ENCODE data around the gene RETREG3.

The RETREG3 gene

DNA sequence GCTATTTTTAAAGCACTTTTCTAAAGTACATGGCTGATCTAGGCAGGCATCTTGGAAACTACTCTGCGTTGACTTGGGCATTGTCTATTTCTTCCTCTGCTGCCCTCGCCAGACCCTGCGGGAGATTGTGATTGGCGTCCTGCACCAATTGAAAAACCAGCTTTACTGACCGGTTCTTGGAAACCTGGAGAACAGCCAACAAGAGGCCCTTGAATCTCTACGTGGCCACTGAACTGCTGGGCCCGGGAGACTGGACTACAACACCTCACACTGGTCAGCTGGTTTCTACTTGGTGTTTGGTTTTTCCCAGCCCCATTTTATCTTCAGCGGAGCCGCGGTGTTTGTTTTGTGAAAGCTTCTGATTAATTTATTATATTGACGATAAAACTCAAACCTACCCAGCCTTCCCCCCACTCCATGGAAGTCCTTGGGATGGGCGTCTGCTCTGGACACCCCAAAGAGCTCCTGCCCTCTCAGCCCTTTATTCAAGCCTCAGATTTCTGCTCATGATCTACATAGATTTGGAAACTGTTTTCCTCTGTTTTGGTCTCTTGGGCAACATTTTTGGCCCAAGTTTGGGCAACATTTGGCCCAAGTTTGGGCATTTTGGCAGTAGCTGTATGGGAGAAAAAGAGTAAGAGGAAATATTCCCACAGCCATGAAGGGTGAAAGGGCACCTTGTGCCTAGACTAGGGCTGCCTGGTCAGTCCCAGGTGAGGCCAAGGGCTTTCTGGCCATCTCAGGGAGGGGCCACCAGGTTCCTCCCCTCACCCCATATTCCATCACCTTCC, 37.5 kb downstream of the RETREG3 start:
- H3K4me1 ChIP-seq (ENCODE audit: control extremely low read depth in 1 of 4, control insufficient read depth in 4 of 4, insufficient read depth in 4 of 4, low read length in 3 of 4): peaks cover 4 to 33% (median 14%) of the 10 kb centered on the region in 4 experiments
- ChIA-PET POLR2A (no interaction called here), CTCF (no interaction called here)
- no peak overlapping the region for H3K4me3 ChIP-seq (ENCODE audit: control insufficient read depth in 1 of 7, extremely low read depth in 1 of 7, insufficient read depth in 4 of 7, low read depth in 2 of 7, low read length in 6 of 7)
- H3K36me3 ChIP-seq (ENCODE audit: control insufficient read depth in 4 of 4, insufficient read depth in 4 of 4, low read length in 3 of 4): peaks cover 27 to 68% (median 52%) of the 10 kb centered on the region in 4 experiments
- H3K27me3 ChIP-seq (replicated peaks in 2 of 5; ENCODE audit: control insufficient read depth in 4 of 5, insufficient read depth in 5 of 5, low read length in 4 of 5): no peaks in the 10 kb centered on the region
- H3K9me3 ChIP-seq (ENCODE audit: control extremely low read depth in 1 of 5, control insufficient read depth in 4 of 5, insufficient read depth in 2 of 5, low read depth in 1 of 5, low read length in 4 of 5): no peaks in the 10 kb centered on the region
- no peak for DNase-seq
- H3K27ac ChIP-seq (ENCODE audit: insufficient read depth in 1 of 2, low read depth in 1 of 2, low read length in 2 of 2, poor library complexity in 1 of 2, severe bottlenecking in 2 of 2): peak overlapping the region in 1 of 2 experiments; percentile 20
- 96% methylated on average over 8 of the region's 12 CpGs for WGBS (ENCODE audit: insufficient coverage)

DNA sequence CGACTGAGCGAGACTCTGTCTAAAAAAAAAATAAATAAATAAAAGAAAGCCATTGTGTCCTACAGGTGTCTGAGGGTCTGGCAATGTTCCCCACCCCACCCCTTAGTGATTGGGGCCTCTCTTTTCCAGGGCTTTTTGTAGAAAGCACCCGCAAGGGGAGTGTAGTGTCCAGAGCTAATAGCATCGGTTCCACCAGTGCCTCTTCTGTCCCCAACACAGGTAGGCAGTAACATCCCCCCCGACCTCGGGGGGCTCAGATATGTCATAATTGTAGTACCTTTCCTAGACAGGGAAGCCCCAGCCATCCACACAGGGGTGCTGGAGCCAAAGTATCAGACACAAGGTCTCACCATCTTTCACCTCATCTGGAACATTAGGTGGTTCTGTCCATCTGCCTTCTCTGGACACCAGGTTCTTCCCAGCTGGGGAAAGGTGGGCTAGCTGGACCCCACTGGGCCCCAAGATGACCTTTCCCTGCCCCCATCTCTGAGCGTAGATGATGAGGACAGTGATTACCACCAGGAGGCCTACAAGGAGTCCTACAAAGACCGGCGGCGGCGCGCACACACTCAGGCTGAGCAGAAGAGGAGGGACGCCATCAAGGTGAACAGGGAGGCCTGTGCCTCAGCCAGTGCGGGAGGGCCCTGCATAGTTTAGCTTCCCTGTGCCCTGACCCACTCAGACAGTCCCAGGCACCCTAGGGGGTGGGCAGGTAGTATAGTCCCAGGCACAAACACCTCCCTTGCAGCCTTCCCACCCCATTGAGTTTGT, 40.6 kb downstream of the RETREG3 start:
- Histone ChIP-seq H3K36me3 (ENCODE audit: control insufficient read depth in 4 of 4, insufficient read depth in 4 of 4, low read length in 3 of 4) (peaks cover 27 to 77% (median 54%) of the 10 kb centered on the region in 4 experiments), H3K27ac (ENCODE audit: insufficient read depth in 1 of 2, low read depth in 1 of 2, low read length in 2 of 2, poor library complexity in 1 of 2, severe bottlenecking in 2 of 2) (peak overlapping the region in 1 of 2 experiments; percentile 20), H3K4me1 (ENCODE audit: control extremely low read depth in 1 of 4, control insufficient read depth in 4 of 4, insufficient read depth in 4 of 4, low read length in 3 of 4) (peaks cover 4 to 41% (median 25%) of the 10 kb centered on the region in 4 experiments), H3K27me3 (replicated peaks in 2 of 5; ENCODE audit: control insufficient read depth in 4 of 5, insufficient read depth in 5 of 5, low read length in 4 of 5) (no peaks in the 10 kb centered on the region), H3K4me3 (ENCODE audit: control insufficient read depth in 1 of 7, extremely low read depth in 1 of 7, insufficient read depth in 4 of 7, low read depth in 2 of 7, low read length in 6 of 7) (peak overlapping the region in 1 of 7 experiments; percentile 86), H3K9me3 (ENCODE audit: control extremely low read depth in 1 of 5, control insufficient read depth in 4 of 5, insufficient read depth in 2 of 5, low read depth in 1 of 5, low read length in 4 of 5) (no peaks in the 10 kb centered on the region)
- ChIA-PET POLR2A (interaction anchor here (1.2 kb wide), 1 partner anchor 14 kb away, joined by 6 read pairs; no protein-coding TSS in a partner anchor), CTCF (interaction anchor here (1.1 to 2.7 kb wide), 3 partner anchors 8 to 27 kb away, joined by 3 to 11 read pairs (median 4); partner anchors contain the start of gene PSMC3IP)
- 92% methylated on average over 11 of the region's 14 CpGs for WGBS (ENCODE audit: insufficient coverage)
- no peak for DNase-seq

GRCh38 chr17:42566883-42567573, 42.1 kb downstream of the RETREG3 start, which contains the start of gene MLX:
Gene MLX (plus strand): TSS chr17:42567100. CDS start chr17:42567125, 25 bp downstream.
- Histone ChIP-seq H3K9me3 (ENCODE audit: control extremely low read depth in 1 of 5, control insufficient read depth in 4 of 5, insufficient read depth in 2 of 5, low read depth in 1 of 5, low read length in 4 of 5) (no peaks in the 10 kb centered on the region), H3K4me1 (ENCODE audit: control extremely low read depth in 1 of 4, control insufficient read depth in 4 of 4, insufficient read depth in 4 of 4, low read length in 3 of 4) (peaks cover 4 to 49% (median 40%) of the 10 kb centered on the region in 4 experiments), H3K27me3 (replicated peaks in 2 of 5; ENCODE audit: control insufficient read depth in 4 of 5, insufficient read depth in 5 of 5, low read length in 4 of 5) (no peaks in the 10 kb centered on the region), H3K36me3 (ENCODE audit: control insufficient read depth in 4 of 4, insufficient read depth in 4 of 4, low read length in 3 of 4) (peaks cover 18 to 65% (median 43%) of the 10 kb centered on the region in 4 experiments), H3K27ac (ENCODE audit: insufficient read depth in 1 of 2, low read depth in 1 of 2, low read length in 2 of 2, poor library complexity in 1 of 2, severe bottlenecking in 2 of 2) (peak within 1 kb of the TSS; percentile 72 to 84), H3K4me3 (ENCODE audit: control insufficient read depth in 1 of 7, extremely low read depth in 1 of 7, insufficient read depth in 4 of 7, low read depth in 2 of 7, low read length in 6 of 7) (peak within 1 kb of the TSS; percentile 73 to 91 (median 79))
- CTCF ChIA-PET: interaction anchor here (1.3 to 2.7 kb wide), 4 partner anchors 11 to 111 kb away, joined by 3 to 11 read pairs (median 4); partner anchors contain the start of gene PSMC3IP
- under 1% methylated on average over 62 of the region's 72 CpGs for WGBS (ENCODE audit: insufficient coverage)
- POLR2A ChIA-PET: interaction anchor here (1.0 to 1.7 kb wide), 4 partner anchors 9 to 12 kb away, joined by 3 to 6 read pairs (median 4); partner anchors contain the start of gene PSMC3IP
- peak; percentile 89 to 92 (median 91) for DNase-seq

- Histone ChIP-seq H3K4me3 (ENCODE audit: control insufficient read depth in 1 of 7, extremely low read depth in 1 of 7, insufficient read depth in 4 of 7, low read depth in 2 of 7, low read length in 6 of 7) (peak overlapping the region in 6 of 7 experiments; percentile 73 to 91 (median 82)), H3K27me3 (replicated peaks in 2 of 5; ENCODE audit: control insufficient read depth in 4 of 5, insufficient read depth in 5 of 5, low read length in 4 of 5) (no peaks in the 10 kb centered on the region), H3K36me3 (ENCODE audit: control insufficient read depth in 4 of 4, insufficient read depth in 4 of 4, low read length in 3 of 4) (peaks cover 14 to 58% (median 36%) of the 10 kb centered on the region in 4 experiments), H3K27ac (ENCODE audit: insufficient read depth in 1 of 2, low read depth in 1 of 2, low read length in 2 of 2, poor library complexity in 1 of 2, severe bottlenecking in 2 of 2) (peak overlapping the region; percentile 54 to 84), H3K4me1 (ENCODE audit: control extremely low read depth in 1 of 4, control insufficient read depth in 4 of 4, insufficient read depth in 4 of 4, low read length in 3 of 4) (peaks cover 4 to 55% (median 45%) of the 10 kb centered on the region in 4 experiments), H3K9me3 (ENCODE audit: control extremely low read depth in 1 of 5, control insufficient read depth in 4 of 5, insufficient read depth in 2 of 5, low read depth in 1 of 5, low read length in 4 of 5) (no peaks in the 10 kb centered on the region)
- DNase-seq: no peak
- WGBS (ENCODE audit: insufficient coverage): 57% methylated on average over 20 of the region's 28 CpGs
- POLR2A ChIA-PET: interaction anchor here (1.0 to 1.7 kb wide), 3 partner anchors 8 to 12 kb away, joined by 3 to 5 read pairs (median 4); partner anchors contain the start of gene PSMC3IP
- CTCF ChIA-PET: interaction anchor here (1.8 to 2.7 kb wide), 2 partner anchors 11 to 28 kb away, joined by 4 to 11 read pairs; partner anchors contain the start of gene PSMC3IP
These were observed 42.8 kb downstream of the RETREG3 start for GRCh38 chr17:42566215-42566882.

- ChIA-PET CTCF (interaction anchor here (1.0 to 2.7 kb wide), 4 partner anchors 12 to 46 kb away, joined by 3 to 11 read pairs (median 4); partner anchors contain the start of gene PSMC3IP), POLR2A (interaction anchor here (1.0 kb wide), 1 partner anchor 11 kb away, joined by 4 read pairs; no protein-coding TSS in a partner anchor)
- peaks cover 4 to 55% (median 47%) of the 10 kb centered on the region in 4 experiments for H3K4me1 ChIP-seq (ENCODE audit: control extremely low read depth in 1 of 4, control insufficient read depth in 4 of 4, insufficient read depth in 4 of 4, low read length in 3 of 4)
- peaks cover 12 to 53% (median 33%) of the 10 kb centered on the region in 4 experiments for H3K36me3 ChIP-seq (ENCODE audit: control insufficient read depth in 4 of 4, insufficient read depth in 4 of 4, low read length in 3 of 4)
- H3K27ac ChIP-seq (ENCODE audit: insufficient read depth in 1 of 2, low read depth in 1 of 2, low read length in 2 of 2, poor library complexity in 1 of 2, severe bottlenecking in 2 of 2): peak overlapping the region in 1 of 2 experiments; percentile 84
- no peak for DNase-seq
- WGBS (ENCODE audit: insufficient coverage): 95% methylated on average over 16 of the region's 16 CpGs
- no peak overlapping the region for H3K4me3 ChIP-seq (ENCODE audit: control insufficient read depth in 1 of 7, extremely low read depth in 1 of 7, insufficient read depth in 4 of 7, low read depth in 2 of 7, low read length in 6 of 7)
- H3K27me3 ChIP-seq (replicated peaks in 2 of 5; ENCODE audit: control insufficient read depth in 4 of 5, insufficient read depth in 5 of 5, low read length in 4 of 5): no peaks in the 10 kb centered on the region
- H3K9me3 ChIP-seq (ENCODE audit: control extremely low read depth in 1 of 5, control insufficient read depth in 4 of 5, insufficient read depth in 2 of 5, low read depth in 1 of 5, low read length in 4 of 5): no peaks in the 10 kb centered on the region
These were observed 43.5 kb downstream of the RETREG3 start for GRCh38 chr17:42565523-42566214.

Measured in common myeloid progenitor, CD34-positive (primary cell).